Measurements from ENCODE around the gene MCM8.

MCM8 gene

GRCh38 chr20:5947276-5947675 is 3.2 kb upstream of the MCM8 start:
- no peak for DNase-seq (ENCODE audit: low spot score)

- no peak for DNase-seq (ENCODE audit: low spot score)
Observed at GRCh38 chr20:5949943-5950270, 545 bp upstream of the MCM8 start.

- DNase-seq (ENCODE audit: low spot score) = no peak
Observed at GRCh38 chr20:5967469-5967868, 17.0 kb downstream of the MCM8 start.

GRCh38 chr20:5968462-5968861 is 18.0 kb downstream of the MCM8 start:
- no peak for DNase-seq (ENCODE audit: low spot score)

- DNase-seq (ENCODE audit: low spot score) = no peak
Observed at GRCh38 chr20:5969348-5969935, 19.0 kb downstream of the MCM8 start.

GRCh38 chr20:5969940-5970339 is 19.5 kb downstream of the MCM8 start:
- no peak for DNase-seq (ENCODE audit: low spot score)

GRCh38 chr20:5970381-5970780 is 19.9 kb downstream of the MCM8 start:
- DNase-seq (ENCODE audit: low spot score) = no peak

- no peak for DNase-seq (ENCODE audit: low spot score)
Observed at GRCh38 chr20:5971203-5971602, 20.8 kb downstream of the MCM8 start.

GRCh38 chr20:5973172-5973571 is 22.7 kb downstream of the MCM8 start:
- no peak for DNase-seq (ENCODE audit: low spot score)

- DNase-seq (ENCODE audit: low spot score) = no peak
Observed at GRCh38 chr20:5973971-5974370, 23.5 kb downstream of the MCM8 start.

- no peak for DNase-seq (ENCODE audit: low spot score)
Observed at GRCh38 chr20:5974531-5974930, 24.1 kb downstream of the MCM8 start.

- no peak for DNase-seq (ENCODE audit: low spot score)
Observed at GRCh38 chr20:5975778-5976177, 25.3 kb downstream of the MCM8 start.

- DNase-seq (ENCODE audit: low spot score) = no peak
Observed at GRCh38 chr20:5977223-5977622, 26.8 kb downstream of the MCM8 start.

- DNase-seq (ENCODE audit: low spot score) = no peak
Observed at GRCh38 chr20:5977975-5978374, 27.5 kb downstream of the MCM8 start.

GRCh38 chr20:5979801-5980200 is 29.3 kb downstream of the MCM8 start:
- no peak for DNase-seq (ENCODE audit: low spot score)

- no peak for DNase-seq (ENCODE audit: low spot score)
Observed at GRCh38 chr20:5980720-5981538, 30.5 kb downstream of the MCM8 start.

GRCh38 chr20:5987383-5987782 is 36.9 kb downstream of the MCM8 start:
- DNase-seq (ENCODE audit: low spot score) = no peak

GRCh38 chr20:5989539-5989938 is 39.1 kb downstream of the MCM8 start:
- no peak for DNase-seq (ENCODE audit: low spot score)

- no peak for DNase-seq (ENCODE audit: low spot score)
Observed at GRCh38 chr20:5990946-5991345, 40.5 kb downstream of the MCM8 start.

- DNase-seq (ENCODE audit: low spot score) = no peak
Observed at GRCh38 chr20:5991623-5992441, 41.4 kb downstream of the MCM8 start.

- no peak for DNase-seq (ENCODE audit: low spot score)
Observed at GRCh38 chr20:5996765-5997164, 46.3 kb downstream of the MCM8 start.

- DNase-seq (ENCODE audit: low spot score) = no peak
Observed at GRCh38 chr20:5999783-6000182, 49.3 kb downstream of the MCM8 start.

GRCh38 chr20:6000871-6001270 is 50.4 kb downstream of the MCM8 start:
- no peak for DNase-seq (ENCODE audit: low spot score)

Measured in hematopoietic multipotent progenitor cell treated with erythropoietin and hydrocortisone succinate and interleukin-3 and kit ligand, for 17 days (in vitro differentiated cells).